GM21576 (cell line): Measurements from ENCODE around the gene RER1.

Source experiments
- ATAC-seq: cut with Tn5 transposase; IDR thresholded peaks from one replicate; pipeline ENCODE4 v1.9.1; 2021; ENCODE audit warnings: mild to moderate bottlenecking, moderate library complexity; ENCODE audit not compliant: unreplicated experiment

RER1 gene

DNA sequence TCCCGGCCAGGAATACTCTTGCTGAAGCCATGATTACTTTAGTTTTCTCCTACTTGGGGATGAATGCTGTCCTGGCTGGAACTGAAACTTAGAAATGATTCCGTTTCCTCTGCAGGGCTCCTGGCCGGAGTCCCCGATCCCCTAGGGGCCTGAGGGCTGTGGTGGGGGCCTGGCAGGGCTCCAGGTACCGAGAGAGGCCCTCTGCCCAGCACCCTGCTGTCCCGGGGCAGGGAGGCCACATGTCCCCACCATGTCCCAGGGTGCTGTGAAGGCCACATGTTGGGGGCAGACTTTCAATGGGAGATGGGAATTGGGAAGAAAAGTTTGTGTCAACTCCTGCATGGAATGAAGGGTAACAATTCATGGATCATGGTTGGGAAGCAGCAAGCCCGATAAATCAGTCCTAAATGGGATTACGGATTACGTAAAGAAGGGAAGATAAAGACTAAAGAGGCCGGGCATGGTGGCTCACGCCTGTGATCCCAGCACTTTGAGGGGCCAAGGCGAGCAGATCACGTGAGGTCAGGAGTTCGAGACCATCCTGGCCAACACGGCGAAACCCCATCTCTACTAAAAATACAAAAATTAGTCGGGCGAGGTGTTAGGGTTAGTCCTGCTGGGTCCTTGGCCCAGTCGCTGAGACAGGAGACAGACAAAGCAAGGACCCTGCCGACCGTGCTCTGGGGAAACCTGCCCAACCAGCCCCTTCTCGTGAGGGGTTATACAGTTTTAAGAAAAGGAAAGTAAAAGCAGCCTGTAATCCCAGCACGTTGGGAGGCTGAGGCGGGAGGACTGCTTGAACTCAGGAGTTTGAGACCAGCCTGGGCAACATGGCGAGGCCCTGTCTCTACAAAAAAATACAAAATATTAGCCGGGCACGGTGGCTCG lies 37.8 kb upstream of the RER1 start:
- no peak for ATAC-seq

DNA sequence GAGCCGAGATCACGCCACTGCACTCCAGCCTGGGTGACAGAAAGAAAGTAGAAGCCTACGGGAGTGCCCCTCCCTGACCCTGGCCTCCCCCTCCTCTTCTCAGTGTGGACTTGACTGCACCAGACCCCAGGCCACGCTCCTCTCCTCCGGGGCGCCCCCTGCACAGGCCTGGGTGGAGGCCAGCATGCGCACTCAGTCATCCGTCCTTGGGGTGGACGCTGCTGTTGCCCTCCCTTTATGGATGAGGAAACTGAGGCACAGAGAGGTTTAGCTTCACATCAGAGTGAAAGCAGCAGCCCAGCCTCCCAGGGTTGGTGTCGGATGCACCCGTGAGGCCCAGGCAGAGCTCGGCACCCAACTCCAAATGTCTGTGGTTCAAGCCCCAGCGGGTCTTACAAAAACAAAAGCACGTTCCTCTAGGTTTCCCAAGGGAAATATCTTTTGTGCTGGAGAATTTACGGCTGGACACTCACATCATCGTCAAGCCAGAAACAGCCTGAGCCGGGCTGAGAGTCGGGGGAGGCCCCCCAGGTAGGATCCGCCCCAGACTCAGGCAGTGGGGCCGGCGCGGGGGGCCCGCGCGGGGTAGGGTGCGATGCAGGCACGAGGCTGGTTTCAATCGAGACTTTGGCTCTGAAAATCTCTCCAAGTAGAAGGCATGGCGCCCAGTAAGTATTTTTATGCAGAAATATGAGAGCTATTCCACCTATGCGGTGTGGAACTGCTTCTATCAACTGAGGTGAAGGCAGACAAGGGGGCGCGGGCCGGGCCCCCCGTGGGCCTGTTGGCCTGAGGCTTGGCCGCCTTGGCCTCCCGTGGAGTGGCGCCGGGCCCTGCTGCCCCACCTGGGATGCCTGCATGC lies 36.9 kb upstream of the RER1 start:
- no peak for ATAC-seq

DNA sequence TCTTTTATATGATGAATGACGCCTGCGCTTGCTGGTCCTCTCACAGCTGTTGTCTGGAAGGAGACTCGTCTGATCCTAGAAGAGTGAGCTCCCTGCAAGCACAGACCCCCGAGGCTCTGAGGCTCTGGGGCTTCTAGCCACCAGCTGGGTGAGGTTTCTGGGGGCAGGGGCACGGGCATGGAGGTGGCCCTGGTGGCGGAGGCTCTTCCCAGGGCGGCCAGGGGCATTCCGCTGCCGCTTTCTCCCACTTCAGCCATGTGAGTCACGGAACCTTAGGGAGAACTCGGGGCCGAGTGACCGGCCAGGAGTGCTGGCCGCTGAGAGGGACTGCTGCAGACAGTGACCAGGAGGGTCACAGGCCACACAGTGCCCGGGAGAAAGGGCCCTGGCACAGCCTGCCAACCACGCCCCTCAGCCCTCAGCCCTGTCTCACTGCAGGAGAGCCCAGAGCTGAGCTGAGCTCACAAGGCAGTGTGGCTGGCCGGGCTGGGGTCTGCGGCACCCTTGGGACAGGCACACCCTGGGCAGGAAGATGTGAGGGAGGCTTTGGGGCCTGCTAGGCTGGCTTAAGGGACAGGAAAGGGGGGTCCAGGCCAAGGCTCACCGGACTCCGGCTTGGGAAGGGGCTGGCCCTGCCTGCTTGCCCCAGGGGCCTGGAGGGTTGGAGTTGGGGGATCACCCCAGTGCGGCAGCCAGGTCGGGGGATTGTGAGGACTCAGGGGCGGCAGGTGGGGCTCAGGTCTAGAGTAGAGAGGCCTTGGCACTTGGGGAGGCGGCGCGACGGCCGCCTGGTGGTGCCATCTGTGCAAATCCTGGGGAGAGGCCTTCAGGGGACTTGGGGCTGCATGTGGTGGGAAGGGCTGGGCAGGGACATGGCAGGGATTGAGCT lies 36.0 kb upstream of the RER1 start:
- ATAC-seq: no peak

DNA sequence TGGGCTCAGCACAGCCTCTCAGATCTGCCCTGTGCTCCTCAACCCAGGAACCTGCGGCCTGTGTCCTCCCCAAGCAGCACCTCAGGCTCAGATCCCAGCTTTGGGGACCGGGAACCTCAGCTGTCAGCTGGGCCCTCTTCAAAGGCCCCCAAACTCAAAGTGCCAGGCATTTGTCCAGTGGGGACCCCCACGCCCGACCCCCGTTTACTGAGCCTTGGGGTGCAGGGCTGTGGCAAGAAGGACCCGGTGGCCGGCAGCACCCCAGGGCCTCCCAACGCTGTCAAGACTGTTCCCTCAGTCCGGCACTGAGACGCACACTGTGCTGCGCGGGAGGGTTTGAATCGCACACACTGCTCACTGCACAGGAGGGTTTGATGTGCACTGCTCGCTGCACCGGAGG lies 35.2 kb upstream of the RER1 start:
- no peak for ATAC-seq

DNA sequence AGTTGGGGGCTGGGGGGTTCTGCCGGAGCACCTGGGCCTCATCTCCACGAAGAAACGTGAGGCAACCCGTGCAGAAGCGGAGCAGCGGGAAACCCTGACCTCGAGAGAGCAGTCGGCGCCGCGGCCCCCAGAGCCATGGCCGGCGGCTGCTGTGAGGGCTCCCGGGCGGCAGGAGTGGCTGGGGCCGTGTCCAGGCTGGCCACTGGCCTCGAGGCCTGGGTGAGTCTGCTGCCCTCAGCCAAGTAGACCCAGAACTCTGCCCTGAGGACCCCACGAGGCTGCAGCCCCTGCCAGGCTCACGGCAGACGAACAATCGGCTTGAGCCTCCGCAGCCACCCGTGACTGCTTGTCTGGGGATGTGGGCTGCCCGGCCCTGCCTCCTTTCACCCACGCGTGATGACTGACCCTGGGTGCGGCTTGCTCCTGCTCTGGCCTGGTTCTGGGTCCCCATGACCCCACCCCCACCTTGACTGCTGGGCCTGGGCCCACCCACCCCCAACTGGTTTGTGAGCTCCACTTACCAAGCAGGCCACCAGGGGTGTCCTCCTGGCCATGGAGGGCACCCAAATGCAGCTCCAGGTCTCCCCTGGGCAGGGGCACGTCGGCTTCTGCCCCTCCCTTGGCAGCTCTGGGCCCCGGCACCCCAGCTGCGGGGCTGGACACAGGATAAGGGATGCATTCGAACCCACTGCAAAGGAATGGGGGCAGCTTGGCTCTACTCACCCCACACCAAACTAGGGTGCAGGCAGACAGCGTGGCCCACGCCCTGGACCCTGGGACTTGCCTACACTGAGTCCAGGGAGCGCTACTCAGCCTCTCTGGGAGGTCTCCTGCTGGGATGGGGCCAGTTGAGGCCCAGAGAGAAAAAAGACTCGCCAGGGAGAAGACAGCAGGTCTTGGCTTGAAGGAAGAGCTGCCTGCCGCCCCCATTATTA lies 34.5 kb upstream of the RER1 start:
- no peak for ATAC-seq

DNA sequence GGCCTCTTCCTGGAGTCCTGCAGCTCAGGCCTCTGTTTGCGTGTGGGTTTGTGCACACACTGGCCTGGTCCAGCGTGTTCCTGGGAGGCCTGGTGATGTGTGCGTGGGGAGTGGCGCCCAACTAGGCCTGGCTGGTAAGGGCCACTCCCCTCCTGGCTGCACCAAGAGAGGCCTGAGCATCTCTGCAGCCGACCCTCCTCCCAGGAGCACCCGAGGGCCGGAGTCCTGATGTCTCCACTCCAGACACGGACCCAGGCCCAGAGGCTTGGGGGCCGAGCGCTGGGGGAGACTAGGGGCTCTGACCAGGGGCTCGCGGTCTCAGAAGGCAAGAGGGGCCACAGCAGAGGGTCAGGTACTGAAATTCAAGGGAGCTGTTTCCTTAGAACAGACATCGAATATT lies 33.6 kb upstream of the RER1 start:
- no peak for ATAC-seq

DNA sequence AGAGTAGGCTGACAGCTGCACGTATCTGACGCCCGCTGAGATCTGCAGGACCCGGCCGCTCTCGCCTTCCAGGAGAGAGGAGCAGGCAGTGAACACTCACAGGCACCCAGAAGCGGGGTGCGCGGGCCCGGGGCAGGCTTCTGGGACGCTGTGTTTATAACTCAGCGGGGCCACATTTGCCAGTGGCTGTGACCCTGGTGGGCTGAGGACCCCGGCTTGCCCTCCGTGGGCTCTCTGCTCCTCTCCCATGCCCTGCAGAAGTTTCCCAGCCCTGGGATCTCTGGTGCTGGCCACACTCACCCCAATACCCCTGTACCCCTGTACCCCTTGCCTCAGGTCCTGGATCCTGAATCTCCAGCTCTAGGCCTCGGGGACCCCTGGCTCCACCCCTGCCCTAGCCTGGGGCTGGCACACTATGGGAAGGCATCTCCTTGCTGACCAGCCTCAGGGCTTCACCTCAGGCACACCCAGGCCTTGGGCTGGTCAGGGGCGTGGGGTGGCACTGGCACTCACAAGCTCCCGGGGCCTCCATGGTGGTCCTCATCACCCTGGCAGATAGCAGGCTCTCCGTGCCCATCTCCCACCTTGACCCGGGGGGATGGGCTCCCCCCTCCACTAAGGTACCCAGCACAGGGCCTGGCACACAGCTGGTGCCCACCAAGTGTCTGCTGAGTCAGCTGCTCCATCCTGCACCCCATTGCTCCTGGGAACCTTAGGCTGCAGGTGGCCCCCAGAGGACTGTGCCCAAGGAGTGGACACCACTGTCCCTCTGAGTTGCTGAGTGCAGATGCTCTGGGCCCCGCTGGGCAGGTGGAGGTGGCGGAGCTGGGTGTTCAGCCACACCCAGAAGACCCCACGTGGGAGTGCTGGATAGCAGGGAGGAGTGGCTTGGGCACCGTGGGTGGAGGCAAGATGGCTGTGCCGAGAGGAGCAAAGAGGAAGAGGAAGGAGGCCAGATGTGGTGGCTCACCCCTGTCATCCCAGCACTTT lies 32.7 kb upstream of the RER1 start:
- no peak for ATAC-seq

DNA sequence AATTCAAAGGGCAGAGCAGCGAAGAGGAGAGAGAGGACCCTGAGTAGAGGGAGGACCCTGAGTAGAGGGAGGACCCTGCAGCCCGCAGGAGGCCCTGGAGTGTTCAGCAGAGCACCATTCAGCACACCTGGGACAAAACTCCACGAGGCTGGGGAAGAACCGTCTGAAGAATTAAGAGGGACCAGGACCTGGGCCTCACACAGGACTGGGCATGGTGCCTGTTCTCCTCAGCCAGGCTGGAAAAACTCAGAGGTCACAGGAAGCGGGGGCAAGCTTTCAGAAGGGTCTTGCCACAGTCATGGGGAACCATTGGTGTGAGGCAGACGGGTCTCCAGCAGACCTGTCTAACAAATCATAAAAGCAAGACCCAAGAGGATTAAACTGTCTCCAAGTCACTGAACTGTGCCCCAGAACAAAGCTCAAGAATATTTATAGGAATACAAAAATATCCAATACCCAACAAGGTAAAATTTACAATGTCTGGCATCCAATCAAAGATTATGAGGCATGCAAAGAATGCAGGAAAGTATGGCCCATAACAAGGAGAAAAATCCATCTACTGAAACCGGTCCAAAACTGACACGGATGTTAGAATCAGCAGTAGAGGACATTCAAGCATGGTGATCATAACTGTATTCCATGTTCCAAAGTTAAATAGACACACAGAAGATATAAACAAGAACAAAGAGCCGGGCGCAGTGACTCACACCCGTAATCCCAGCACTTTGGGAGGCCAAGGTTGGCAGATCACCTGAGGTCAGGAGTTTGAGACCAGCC lies 30.9 kb upstream of the RER1 start:
- no peak for ATAC-seq

DNA sequence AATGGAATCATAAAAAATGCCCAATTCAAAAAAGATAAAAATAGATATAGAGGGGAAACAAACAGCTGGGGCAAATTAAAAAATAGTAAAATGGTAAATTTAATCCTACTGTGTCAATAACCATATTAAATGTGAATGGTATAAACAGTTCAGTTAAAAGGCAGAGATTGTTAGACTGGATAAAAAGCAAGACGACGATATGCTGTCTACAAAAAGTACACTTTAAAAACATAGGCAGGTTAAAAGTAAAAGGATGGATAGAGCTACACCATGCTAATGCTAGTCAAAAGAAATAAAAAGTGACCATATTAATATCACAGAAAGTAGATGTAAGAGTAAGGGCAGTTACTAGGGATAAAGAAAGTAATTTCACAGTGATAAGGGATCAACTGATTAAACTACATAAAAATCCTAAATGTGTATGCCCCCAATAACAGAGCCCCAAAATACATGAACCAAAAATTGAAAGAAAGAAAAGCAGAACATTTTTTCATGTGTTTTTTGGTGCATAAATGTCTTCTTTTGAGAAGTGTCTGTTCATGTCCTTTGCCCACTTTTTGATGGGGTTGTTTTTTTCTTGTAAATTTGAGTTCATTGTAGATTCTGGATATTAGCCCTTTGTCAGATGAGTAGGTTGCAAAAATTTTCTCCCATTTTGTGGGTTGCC lies 27.7 kb upstream of the RER1 start:
- ATAC-seq: no peak

DNA sequence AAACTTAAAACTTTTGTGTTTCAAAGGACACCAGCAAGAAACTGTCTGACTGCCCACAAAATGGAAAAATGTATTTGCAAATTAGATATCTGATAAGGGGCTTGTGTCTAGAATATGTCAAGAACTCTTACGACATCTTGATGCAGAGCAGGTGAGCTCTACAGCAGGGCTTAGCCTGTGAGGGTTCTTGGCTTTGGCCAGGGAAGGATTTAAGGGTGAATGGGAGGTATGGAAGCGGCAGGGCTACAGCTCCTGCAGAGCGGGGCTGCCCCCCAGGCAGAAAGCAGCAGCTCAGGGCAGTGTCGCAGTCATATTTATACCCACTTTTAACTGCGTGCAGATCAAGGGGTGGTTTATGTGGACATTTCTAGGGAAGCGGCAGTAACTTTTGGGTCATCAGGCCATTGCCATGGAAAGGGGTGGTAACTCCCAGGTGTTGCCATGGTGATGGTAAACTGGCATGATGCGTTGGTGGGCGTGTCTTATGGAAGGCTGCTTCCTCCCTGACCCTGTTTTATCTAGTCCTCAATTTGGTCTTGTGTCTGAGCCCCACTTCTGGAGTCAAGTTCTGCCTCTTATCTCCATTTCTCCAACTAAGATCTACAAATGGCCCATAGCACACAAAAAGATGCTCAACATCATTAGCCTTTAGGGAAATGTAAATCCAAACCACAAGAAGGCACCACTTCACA lies 23.4 kb upstream of the RER1 start:
- ATAC-seq: no peak

DNA sequence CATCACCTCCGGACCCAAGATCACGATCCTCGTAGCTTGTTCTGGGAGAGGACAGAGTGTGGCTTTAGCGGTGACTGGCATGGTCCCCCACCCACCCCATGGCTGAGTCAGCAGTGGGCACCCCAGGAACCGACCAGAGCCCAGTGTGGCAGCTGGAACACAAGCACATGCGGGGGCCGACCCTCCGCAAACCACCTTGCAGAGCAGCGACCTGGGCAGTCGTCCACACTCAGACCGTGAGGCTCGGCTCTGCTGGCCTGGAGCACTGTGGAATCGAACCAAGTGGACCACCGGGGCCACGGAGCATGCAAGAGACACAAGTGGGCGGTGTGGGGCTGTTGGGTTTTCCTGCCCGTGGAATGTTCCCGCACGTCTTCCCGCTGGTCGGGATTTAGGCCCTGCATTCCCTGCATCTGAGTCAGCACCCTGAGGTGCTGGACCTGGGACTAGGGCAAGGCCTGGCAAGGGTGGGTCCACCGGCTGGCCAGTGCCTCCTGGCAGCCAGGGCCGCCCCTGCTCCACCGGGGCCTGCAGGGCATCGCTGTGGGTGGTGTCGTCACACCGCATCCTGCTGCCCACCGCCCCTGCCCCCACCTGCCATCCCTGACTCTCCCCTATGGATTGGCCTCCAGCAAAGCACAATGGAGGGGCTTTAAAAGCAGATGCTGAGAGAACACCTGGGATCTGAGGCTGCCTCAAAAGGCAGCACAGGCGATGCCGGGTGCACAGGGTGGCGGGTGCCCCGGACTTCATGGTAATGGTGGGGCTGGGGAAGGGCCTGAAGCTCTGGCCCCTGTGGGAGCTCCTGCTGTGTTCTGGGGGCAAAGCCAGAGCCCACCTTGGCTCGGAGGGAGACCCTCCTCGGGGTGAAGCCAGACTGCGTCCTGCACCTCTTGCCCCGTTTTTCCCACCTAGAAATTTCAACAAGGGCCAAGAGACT lies 18.8 kb upstream of the RER1 start:
- no peak for ATAC-seq

DNA sequence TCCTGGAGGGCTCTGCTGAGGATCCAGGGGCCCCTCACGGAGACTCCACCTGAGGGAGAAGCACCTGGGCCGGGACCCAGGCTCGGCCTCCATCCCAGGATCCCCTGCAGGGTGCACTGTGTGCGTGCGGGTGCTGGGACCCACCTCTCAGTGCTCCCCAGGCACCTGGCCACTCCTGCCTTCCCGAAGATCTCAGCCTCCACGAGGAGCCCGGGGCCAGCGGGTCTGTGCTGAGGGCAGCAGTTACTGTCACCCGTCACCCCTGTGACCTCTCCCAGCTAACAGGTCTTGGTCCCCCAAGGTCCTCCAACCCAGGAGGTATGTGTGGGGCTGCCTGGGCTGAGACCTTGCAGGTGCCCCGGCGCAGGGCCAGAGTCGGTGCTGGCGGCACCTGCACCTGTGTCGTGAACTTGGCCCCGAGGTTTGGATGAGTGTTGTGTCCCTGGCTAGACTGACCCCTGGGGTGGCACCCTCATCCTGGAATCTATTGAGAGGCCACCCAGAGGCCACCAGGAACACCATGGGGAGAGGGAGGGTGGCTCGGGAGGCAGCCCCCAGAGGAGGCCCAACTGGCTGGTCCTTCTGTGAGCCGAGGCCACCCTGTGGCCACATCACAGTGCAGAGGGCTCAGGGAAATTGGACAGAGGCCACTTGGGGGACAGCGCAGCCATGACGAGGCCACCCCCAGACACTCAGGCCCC lies 17.9 kb upstream of the RER1 start:
- no peak for ATAC-seq

DNA sequence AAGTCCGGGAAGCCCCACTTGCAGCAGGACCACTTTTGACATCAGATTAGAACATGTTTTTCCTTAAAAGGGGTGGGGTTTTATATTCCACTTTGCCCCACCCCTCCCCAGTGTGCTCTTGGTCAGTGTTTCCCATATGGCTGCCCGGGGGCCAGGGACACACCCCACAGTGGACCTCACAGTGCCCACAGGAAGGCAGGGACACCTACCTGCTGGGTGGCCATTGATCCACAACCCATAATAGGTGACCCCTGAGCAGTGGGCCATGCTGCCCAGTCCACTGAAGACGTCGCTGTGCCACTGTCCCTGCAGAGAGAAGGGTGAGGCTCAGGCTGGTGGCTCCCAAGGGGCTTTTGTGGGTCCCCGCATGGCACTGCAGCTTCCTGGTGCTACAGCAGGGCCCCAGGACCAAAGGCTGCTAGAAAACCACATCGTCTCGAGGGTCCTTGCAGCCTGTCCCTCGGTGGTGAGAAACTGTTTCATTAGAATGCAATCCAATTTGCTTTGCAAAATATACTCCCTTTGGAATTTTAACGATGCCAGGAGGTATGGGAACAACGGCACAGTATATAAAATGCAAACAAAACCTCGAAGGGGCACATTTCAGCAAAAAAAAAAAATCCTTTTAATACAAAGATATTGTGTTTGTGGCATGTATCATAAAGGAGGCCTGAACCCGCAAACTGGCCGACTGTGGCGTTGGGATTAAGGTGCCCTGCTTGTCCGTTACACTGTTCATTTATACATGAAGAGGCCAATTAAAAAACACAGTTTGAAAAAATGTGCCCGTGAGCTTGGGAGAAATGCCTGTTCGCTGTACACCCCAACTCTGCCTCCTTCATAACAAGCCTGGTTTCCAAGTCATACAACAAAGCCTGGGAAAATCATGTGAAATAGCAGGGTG lies 17.1 kb upstream of the RER1 start:
- no peak for ATAC-seq

DNA sequence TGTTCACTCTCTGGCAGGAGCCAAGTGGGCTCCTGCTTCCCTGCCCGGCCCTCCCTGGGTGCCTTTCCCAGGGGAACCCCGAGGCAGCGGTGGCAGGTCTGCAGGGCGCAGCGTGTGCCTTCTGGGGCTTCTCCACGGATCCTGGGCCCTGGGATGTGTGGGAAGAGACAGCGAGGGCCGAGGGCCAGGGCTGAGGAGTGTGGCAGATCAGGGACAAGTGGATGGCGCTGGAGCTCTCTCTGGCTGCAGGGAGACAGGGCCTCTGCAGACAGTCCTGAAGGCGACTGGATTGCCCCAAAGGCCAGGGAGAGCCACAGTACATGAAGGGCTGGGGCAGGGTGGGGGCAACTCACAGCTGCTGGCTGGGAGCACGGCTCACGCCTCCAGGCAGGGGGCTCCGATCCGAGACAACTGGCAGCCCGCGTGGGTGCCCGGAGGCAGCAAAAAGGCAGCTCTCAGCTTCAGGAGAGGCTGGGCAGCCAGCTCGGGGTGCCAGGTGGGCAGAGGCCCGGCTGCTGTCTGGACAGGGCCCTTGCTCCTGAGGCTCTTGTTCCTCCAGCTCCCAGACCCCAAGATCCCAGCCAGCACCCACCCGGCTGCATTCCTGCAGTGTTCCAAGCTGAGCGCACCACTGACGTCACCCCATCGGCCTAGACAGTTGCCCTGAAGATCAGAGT lies 16.3 kb upstream of the RER1 start:
- no peak for ATAC-seq
